ENCODE data around the gene PET117.

DNA sequence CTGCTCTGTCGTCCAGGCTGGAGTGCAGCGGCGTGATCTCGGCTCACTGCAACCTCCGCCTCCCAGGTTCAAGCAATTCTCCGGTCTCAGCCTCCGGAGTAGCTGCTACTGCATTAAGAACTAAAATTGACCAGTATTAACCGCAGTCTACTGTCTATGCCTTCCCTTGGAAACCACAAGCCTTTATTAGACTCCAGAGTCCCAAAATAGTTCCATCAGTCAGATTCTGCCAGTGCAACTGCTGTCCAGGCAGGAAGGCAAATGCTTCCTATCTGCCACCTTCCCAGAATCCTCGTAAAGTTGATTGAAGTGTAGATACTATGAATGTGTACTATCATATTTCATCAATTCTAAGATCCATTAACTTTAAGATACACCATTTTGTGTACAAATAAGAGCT is 16.7 kb downstream of the PET117 start:
- TF ChIP-seq, protein P1, sequence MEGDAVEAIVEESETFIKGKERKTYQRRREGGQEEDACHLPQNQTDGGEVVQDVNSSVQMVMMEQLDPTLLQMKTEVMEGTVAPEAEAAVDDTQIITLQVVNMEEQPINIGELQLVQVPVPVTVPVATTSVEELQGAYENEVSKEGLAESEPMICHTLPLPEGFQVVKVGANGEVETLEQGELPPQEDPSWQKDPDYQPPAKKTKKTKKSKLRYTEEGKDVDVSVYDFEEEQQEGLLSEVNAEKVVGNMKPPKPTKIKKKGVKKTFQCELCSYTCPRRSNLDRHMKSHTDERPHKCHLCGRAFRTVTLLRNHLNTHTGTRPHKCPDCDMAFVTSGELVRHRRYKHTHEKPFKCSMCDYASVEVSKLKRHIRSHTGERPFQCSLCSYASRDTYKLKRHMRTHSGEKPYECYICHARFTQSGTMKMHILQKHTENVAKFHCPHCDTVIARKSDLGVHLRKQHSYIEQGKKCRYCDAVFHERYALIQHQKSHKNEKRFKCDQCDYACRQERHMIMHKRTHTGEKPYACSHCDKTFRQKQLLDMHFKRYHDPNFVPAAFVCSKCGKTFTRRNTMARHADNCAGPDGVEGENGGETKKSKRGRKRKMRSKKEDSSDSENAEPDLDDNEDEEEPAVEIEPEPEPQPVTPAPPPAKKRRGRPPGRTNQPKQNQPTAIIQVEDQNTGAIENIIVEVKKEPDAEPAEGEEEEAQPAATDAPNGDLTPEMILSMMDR (IDR thresholded peaks at IDR 0.05) = no peak
- TF ChIP-seq POLR2A (IDR thresholded peaks at IDR 0.05) = no peak
- TF ChIP-seq EP300 (IDR thresholded peaks at IDR 0.05) = no peak
